ENCODE results near the gene TERF2IP. TPM values are rescaled to one million over a fixed set of nuclear protein-coding genes. Genes with fewer than 3 reads are reported as not detected.

TERF2IP gene
- total and polyA plus RNA-seq, 2 of the 13 experiments (the other 11 are each of a cell fraction or from before 2014, with no cell fraction given): 26.4 to 50.2 TPM

GRCh38 chr16:75701361-75701760 lies 53.8 kb downstream of the TERF2IP start, which contains the start of gene DUXB:
Gene DUXB, minus strand, starts transcription at chr16:75701461. Its CDS starts 43 bp downstream, at chr16:75701418.
- H3K9ac ChIP-seq (ENCODE audit: insufficient read depth, low read depth, low read length): no peak within 1 kb of the TSS
- in situ Hi-C loops (cut with HindIII; ENCODE audit: extremely low pct_ligation_motif_present, low pct_unique_long_range_greater_than_20kb): no loop called here
- FAIRE-seq: no peak

More at GRCh38 chr16:75701361-75701760, 53.8 kb downstream of the TERF2IP start, which contains the start of gene DUXB:
- CTCF ChIA-PET (ENCODE audit: low intra/inter-chr PET ratio, low total read pairs): no interaction called here
- no peaks in the 10 kb centered on the region for H3K36me3 ChIP-seq (replicated peaks in 1 of 2; ENCODE audit: control insufficient read depth in 1 of 2, insufficient read depth in 2 of 2, low read length in 2 of 2)
- no peak within 1 kb of the TSS for H3K4me2 ChIP-seq (ENCODE audit: low read depth, low read length)
- TF ChIP-seq ZFY (CRISPR knock-in tag; IDR thresholded peaks at IDR 0.05): no peak
- TF ChIP-seq ZNF703 (CRISPR knock-in tag; IDR thresholded peaks at IDR 0.05; ENCODE audit: borderline replicate concordance): no peak
- no peak for TF ChIP-seq MEF2D (CRISPR knock-in tag; IDR thresholded peaks at IDR 0.05)
- TF ChIP-seq ZKSCAN8 (CRISPR knock-in tag; IDR thresholded peaks at IDR 0.05; ENCODE audit: borderline replicate concordance): no peak
- TF ChIP-seq NFKB2 (CRISPR knock-in tag; IDR thresholded peaks at IDR 0.05; ENCODE audit: borderline replicate concordance): no peak
- no peak for TF ChIP-seq CREB3 (CRISPR knock-in tag; IDR thresholded peaks at IDR 0.05)
- no peak for TF ChIP-seq MAFG (CRISPR knock-in tag; IDR thresholded peaks at IDR 0.05)
- no peak for TF ChIP-seq RFXANK (CRISPR knock-in tag; IDR thresholded peaks at IDR 0.05)
- no peak for TF ChIP-seq ZNF788 (CRISPR knock-in tag; IDR thresholded peaks at IDR 0.05; ENCODE audit: borderline replicate concordance)
- TF ChIP-seq JUNB (CRISPR knock-in tag; IDR thresholded peaks at IDR 0.05; ENCODE audit: borderline replicate concordance): no peak
- TF ChIP-seq ZBTB2 (CRISPR knock-in tag; IDR thresholded peaks at IDR 0.05; ENCODE audit: low read depth): no peak
- TF ChIP-seq FOSL1 (CRISPR knock-in tag; IDR thresholded peaks at IDR 0.05; ENCODE audit: borderline replicate concordance): no peak
- TF ChIP-seq IRX3 (CRISPR knock-in tag; IDR thresholded peaks at IDR 0.05; ENCODE audit: borderline replicate concordance, low read depth): no peak
- no peak for TF ChIP-seq ZNF704 (CRISPR knock-in tag; IDR thresholded peaks at IDR 0.05; ENCODE audit: borderline replicate concordance)
- no peak for TF ChIP-seq MXD1 (CRISPR knock-in tag; IDR thresholded peaks at IDR 0.05)
- no peak for ATAC-seq
- H3K79me2 ChIP-seq (ENCODE audit: insufficient read depth, low read length): no peaks in the 10 kb centered on the region
- intact Hi-C loops (cut with micrococcal nuclease; ENCODE audit: unreplicated experiment): no loop called here
- WGBS (ENCODE audit: low lambda C conversion rate): 16% methylated on average over 5 of the region's 5 CpGs
- H3K27ac ChIP-seq (ENCODE audit: extremely low read length, insufficient read depth, low read length): no peak within 1 kb of the TSS
- BruUV-seq (replicated peaks): no TSS peak
- POLR2A ChIA-PET: no interaction called here
- no peaks in the 10 kb centered on the region for H3K9me3 ChIP-seq (ENCODE audit: low read length)
- no peaks in the 10 kb centered on the region for H3K4me1 ChIP-seq (ENCODE audit: insufficient read depth, low read length)
- no peak within 1 kb of the TSS for H2AFZ ChIP-seq (ENCODE audit: low read length)
- no peak within 1 kb of the TSS for H3K4me3 ChIP-seq (replicated peaks in 1 of 3; ENCODE audit: insufficient read depth in 1 of 3, low read depth in 2 of 3, low read length in 3 of 3)
- H4K20me1 ChIP-seq (ENCODE audit: insufficient read depth, low read length): no peaks in the 10 kb centered on the region
- H3K27me3 ChIP-seq (ENCODE audit: control insufficient read depth in 1 of 2, insufficient read depth in 2 of 2, low read length in 2 of 2): no peaks in the 10 kb centered on the region; a peak in 1 of 5 replicates
- no peak for DNase-seq (ENCODE audit: low spot score)

Measured in HepG2 (cell line).